GM19025 (cell line): ENCODE results near the gene AMDHD2.
"Not testable (repeated sequence)": the region's sequence is repeated elsewhere in the genome, so short reads cannot be mapped to it uniquely, and the experiment has no call there.

Experiments used
- ATAC-seq: cut with Tn5 transposase; IDR thresholded peaks from one replicate; pipeline ENCODE4 v1.9.1; 2021; ENCODE audit warnings: mild to moderate bottlenecking, low read depth, moderate library complexity; ENCODE audit not compliant: unreplicated experiment

Gene AMDHD2, protein sequence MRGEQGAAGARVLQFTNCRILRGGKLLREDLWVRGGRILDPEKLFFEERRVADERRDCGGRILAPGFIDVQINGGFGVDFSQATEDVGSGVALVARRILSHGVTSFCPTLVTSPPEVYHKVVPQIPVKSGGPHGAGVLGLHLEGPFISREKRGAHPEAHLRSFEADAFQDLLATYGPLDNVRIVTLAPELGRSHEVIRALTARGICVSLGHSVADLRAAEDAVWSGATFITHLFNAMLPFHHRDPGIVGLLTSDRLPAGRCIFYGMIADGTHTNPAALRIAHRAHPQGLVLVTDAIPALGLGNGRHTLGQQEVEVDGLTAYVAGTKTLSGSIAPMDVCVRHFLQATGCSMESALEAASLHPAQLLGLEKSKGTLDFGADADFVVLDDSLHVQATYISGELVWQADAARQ

GRCh38 chr16:2520097-2520783, at the start of gene AMDHD2:
AMDHD2 (plus strand) TSS chr16:2520371; CDS start chr16:2520459, 88 bp downstream.
- ATAC-seq = no peak

DNA sequence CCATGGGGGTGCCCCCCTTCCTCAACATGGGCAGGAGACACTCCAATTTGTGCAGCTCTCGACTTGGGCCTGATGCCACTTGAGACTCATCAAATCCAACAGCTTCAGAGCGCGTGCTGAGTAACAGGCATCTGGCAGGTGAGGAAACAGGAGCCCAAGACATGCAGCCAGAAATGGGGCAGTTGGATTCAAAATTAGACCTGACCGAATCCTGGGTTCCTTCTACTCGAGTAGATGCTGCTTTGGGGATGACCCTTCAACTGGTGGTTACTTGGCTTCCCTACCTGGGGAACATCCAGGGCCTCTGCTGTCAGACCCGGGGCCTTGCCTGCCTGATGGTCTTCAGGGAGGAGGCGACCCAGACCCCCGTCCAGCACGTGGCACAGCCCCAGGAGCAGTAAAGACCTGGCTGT, 49.6 kb upstream of the AMDHD2 start:
- no peak for ATAC-seq

DNA sequence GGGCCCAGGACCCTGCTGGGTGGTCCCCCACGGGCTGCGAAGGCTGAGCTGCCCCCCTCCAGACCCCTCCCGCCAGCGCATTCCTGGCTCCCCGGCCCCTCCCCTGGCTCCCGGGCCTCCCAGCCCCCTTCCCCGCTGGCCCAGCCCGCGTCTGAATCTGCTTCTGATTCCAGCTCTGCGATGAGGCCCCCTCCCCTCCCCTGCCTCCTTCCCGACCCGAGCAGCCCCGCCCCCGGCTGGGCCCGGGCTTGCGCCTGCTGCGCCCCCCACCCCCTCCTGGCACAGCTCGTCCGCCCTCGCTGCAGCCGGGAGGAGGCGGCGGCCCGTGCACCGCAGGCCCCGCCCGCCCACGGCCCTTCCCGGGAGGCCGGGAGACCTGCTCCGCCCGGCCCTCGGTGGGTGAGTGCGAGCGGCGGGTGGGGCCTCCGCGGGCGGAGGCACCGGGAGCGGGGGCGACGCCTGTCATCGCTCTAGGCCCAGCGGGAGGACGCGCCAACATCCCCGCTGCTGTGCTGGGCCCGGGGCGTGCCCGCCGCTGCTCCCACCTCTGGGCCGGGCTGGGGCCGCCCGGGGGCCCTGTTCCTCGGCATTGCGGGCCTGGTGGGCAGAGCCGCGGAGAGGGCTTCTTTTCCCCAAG, 49.0 kb upstream of the AMDHD2 start, which contains the start of gene NTN3:
NTN3 (plus strand) TSS at position 282 of the 637 bp plus-strand sequence. CDS start 405 bp downstream, outside the sequence.
- no peak for ATAC-seq

DNA sequence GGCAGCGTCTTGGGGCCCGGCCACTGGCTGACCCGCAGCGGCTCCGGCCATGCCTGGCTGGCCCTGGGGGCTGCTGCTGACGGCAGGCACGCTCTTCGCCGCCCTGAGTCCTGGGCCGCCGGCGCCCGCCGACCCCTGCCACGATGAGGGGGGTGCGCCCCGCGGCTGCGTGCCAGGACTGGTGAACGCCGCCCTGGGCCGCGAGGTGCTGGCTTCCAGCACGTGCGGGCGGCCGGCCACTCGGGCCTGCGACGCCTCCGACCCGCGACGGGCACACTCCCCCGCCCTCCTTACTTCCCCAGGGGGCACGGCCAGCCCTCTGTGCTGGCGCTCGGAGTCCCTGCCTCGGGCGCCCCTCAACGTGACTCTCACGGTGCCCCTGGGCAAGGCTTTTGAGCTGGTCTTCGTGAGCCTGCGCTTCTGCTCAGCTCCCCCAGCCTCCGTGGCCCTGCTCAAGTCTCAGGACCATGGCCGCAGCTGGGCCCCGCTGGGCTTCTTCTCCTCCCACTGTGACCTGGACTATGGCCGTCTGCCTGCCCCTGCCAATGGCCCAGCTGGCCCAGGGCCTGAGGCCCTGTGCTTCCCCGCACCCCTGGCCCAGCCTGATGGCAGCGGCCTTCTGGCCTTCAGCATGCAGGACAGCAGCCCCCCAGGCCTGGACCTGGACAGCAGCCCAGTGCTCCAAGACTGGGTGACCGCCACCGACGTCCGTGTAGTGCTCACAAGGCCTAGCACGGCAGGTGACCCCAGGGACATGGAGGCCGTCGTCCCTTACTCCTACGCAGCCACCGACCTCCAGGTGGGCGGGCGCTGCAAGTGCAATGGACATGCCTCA, 48.3 kb upstream of the AMDHD2 start:
- ATAC-seq = no peak

DNA sequence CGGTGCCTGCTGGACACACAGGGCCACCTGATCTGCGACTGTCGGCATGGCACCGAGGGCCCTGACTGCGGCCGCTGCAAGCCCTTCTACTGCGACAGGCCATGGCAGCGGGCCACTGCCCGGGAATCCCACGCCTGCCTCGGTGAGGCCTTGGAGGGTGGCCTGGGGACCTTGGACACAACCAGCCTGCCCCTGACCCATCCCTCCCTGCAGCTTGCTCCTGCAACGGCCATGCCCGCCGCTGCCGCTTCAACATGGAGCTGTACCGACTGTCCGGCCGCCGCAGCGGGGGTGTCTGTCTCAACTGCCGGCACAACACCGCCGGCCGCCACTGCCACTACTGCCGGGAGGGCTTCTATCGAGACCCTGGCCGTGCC, 47.7 kb upstream of the AMDHD2 start:
- ATAC-seq = no peak

GRCh38 chr16:2472885-2473445, 47.2 kb upstream of the AMDHD2 start:
- ATAC-seq = no peak

DNA sequence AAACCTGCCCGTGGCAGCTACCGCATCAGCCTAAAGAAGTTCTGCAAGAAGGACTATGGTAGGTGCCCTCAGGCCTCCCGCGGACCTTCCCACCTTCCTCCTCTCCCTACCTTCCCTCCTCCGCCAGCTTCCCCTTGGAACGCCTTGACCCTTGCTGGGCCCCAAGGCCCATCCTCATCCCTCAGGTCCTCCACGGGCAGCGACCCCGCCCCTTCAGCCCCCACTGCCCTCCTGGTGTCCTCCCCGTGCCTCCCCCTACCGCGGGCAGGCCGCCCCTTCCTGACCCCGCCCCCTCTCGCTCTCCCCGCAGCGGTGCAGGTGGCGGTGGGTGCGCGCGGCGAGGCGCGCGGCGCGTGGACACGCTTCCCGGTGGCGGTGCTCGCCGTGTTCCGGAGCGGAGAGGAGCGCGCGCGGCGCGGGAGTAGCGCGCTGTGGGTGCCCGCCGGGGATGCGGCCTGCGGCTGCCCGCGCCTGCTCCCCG, 46.7 kb upstream of the AMDHD2 start:
- ATAC-seq = no peak

DNA sequence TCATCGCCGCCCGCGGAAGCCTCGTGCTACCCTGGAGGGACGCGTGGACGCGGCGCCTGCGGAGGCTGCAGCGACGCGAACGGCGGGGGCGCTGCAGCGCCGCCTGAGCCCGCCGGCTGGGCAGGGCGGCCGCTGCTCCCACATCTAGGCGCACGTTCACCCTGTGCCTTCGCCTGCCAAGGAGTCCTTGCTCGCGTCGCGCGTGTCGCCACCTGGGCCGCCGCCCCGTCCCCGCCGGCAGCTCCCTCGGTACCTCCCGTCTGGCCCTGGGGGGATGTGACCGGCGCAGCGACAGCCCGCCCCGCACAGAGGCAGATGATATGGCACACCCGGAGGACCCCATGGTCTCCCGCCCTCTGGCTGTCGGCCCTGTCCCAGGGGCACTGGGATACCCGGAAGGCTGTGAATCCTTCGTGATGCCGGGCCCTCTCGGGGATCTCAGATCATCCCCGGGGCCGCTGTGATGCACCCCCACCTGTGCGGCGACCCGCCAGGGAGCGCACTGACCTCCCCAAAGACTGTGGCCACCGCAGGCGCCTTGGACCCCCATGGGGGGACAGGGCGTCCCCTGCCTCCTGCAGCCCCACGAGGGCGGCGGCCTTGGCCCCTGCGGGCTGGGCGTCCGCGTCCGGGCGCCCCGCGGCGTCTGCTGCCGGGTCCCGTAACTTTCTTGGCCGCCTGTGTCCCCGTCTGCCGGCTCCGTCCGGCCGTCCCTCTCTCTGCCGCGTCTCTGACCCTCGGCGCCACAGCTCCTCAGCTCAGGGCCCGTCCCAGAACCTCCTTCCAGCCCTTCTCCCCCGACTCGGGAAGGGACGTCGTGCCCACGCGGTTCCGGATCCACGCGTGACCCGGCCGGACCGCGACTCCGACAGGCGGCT, 45.9 kb upstream of the AMDHD2 start:
- ATAC-seq = peak; percentile 10

DNA sequence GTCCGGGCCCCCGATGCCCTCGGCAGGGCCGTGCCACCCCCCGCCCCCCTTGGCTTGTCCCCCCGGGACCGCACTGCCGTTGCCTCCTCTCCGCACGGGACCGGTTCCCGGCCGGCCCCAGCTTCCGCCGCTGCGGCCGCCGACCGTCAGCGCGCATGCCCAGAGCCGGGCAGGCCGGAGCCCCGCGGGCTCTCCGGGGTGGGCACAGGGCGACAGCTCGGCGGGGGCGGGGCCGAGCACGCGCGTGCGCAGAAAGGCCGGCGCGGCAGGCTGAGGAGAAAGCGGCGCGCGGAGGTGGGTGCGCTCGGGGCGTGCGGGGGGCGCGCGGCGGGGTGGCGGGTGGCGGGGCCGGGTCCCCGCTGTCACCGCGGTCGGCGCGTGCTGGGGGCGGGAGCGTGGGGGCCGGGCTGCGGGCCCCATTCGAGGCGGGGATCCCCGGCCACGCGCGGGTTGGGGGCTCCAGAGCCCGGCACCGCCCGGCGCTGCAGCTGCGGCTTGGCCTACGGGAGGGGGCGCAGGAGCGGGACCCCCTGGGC, 45.2 kb upstream of the AMDHD2 start, which contains the start of gene TBC1D24:
TBC1D24 (plus strand) TSS at position 251 of the 536 bp plus-strand sequence. CDS start 21,022 bp downstream, outside the sequence.
- ATAC-seq = peak; percentile 70

DNA sequence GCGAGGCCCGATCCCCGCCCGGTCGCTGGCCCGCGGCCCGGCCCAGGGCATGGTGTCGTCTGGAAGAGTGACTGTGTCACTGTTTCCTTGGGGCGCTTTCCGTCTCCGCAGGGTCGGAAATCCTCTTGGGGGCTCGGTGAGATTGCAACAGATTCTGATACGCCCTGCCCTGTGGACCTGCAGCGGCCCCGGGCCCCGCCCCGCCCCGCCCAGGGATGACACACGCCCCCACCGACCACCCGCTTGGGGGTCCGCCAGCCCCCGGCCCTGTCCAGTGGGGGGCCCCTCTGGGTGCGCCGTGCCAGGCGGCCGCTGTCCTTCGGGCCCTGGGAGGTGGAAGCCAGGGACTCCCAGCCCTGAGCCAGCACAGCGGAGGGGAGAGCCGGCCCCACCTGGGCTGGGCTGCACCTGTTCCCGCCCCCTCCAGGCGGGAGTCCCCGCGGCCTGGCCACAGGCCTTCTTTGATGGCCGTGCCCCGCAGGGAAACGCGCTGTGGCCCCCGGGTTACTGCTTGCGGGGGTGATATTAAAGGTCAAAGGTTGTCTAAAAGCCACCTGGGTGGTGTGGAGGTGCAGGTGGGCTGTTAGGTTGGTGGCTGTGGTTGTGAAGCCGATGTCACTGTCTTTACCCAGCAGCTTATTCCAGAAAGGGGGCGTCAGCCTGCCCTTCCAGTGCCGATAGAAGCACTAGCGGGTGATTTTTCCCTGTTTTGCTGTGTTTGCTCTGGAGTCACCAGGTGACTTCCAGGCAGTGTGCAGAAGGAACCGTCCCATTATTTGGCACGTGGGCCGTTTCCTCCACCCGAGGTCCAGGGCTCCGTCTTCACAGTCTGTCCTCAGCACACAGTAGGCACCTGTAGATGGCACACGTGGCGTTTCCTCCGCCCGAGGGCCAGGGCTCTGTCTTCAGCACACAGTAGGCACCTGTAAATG, 44.5 kb upstream of the AMDHD2 start:
- ATAC-seq = no peak

DNA sequence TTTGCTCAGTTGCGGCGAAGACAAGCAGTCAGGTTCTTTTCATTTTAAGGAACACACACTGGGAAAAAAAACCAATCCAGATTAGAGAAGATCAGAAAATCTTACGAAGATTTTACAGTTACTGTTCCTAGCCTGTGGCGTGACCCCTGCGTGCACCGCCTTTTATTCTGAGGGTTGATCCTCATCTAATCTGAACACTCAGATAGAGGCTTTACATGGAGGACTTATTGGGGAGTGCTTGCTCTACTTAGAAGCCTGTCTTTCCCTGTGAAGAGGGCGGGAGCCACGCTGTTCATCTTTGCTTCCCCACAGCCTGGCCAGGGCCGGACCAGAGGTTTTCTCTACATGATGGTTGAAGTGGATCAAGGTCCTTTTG, 43.8 kb upstream of the AMDHD2 start:
- no peak for ATAC-seq

DNA sequence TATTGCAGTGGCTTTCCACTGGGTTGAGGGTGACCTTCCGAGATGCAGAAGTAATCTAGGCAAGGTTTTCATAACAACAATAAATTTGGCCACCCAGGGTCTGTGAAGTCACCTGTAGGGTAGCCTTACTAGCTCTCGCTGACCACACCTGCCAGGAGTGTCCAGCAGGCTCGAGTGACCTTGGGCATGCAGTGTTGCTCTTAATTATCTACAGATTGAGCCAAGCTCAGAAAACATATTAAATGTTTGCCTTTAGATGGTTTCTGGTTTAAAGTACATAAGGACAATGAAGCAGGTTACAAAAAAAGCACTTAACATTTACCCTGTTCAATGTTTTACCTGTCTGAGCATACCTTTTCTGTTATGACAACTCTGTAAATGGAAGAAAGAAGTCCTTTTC, 43.4 kb upstream of the AMDHD2 start:
- no peak for ATAC-seq

DNA sequence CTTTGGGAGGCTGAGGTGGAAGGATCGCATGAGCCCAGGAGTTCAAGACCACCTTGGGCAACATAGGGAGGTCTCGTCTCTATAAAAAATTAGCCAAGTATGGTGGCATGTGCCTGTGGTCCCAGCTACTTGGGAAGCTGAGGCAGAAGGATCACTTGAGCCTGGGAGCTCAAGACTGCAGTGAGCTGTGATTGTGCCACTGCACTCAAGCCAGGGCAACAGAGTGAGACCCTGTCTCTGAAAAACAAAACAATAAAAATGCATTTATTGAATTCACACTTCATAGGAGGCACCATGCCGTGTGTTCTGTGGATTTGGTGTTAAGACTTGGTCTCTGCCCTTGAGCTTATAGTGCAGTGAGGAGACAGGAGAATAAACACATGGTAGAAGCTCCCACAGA, 42.8 kb upstream of the AMDHD2 start:
- no peak for ATAC-seq

- no peak for ATAC-seq
Observed at GRCh38 chr16:2478279-2478678, 41.9 kb upstream of the AMDHD2 start.

DNA sequence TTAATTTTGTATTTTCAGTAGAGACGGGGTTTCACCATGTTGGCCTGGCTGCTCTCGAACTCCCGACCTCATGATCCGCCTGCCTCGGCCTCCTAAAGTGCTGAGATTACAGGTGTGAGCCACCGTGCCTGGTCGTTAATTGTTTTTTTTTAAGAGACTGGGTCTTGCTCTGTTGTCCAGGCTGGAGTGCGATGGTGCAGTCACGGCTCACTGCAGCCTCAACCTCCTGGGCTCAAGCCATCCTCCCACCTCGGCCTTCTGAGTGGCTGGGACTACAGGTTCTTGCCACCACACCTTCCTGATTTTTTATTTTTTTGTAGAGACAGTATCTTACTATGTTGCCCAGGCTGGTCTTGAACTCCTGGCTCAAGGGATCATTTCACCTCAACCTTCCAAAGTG, 40.2 kb upstream of the AMDHD2 start:
- not testable (repeated sequence) for ATAC-seq

- ATAC-seq = no peak
Observed at GRCh38 chr16:2480948-2481347, 39.2 kb upstream of the AMDHD2 start.

- no peak for ATAC-seq
Observed at GRCh38 chr16:2481676-2482075, 38.5 kb upstream of the AMDHD2 start.

- no peak for ATAC-seq
Observed at GRCh38 chr16:2482249-2482648, 37.9 kb upstream of the AMDHD2 start.
